Tibial nerve (tissue), 3 donors: Measurements from ENCODE around the gene RXRB.

ENCODE experiments used
- POLR2A ChIP-seq, 2 donors: fragments of 450-650 bp; IDR thresholded peaks; one replicate each; pipeline ENCODE4 v1.6.1; 2017; ENCODE audit warnings: antibody characterized with exemption in 2 of 2, mild to moderate bottlenecking in 2 of 2, moderate library complexity in 2 of 2
- TF ChIP-seq, protein P1 (sequence below), 5 experiments: fragments of 200-600 bp in 3 of 5; fragments of 450-650 bp in 2 of 5; sonication (generic) in 3 of 5; IDR thresholded peaks; one replicate each; pipeline ENCODE4 v1.5.1; 2016 to 2019; ENCODE audit warnings: antibody characterized with exemption in 5 of 5, mild to moderate bottlenecking in 3 of 5, moderate library complexity in 2 of 5

DNA sequence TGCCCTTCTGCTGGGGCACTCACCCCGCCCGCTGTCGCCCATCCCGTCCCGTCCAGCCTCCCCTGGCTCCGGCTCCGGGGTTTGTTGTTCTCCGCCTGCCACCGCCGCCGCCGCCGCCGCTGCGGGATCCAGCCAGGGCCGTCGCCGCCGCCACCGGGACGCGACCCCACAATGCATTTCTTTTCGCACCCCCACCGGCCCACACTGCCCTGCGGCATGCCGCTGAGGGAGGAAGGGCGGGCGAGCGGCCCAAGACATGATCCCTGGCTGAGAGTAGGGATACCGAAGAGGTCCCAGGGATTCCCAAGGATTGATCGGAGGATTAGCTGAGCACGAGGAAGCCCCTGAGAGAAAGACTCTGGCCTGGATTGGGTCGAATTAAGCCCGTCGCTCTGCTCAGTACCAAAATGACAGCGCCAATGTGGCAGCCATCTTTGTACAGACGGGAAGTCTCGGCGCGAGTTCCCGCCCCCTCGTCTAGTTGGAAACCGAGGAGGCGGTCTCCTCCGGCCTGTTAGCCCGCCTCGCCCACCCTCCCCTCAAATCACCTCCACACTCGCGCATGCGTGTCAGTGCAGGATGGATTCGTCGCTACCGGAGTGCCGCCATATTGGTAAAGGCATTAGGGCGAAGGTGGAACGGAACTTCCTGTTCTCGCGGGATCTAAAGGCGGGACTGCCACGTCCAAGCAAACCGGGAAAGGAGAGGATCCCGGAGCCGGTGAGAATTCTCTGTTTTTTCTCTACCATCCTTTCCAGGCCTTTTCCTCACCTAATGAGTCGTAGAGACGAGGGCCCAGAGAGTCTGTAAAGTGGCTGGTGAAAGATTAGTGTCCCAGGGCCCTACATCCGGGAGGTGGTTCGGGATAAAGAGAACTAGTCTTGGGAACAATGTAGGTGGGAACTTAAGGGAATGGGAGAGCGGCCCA is at the start of gene RXRB, which contains the start of gene SLC39A7:
- TF ChIP-seq POLR2A (IDR thresholded peaks at IDR 0.05): peak; percentile 39 to 60
- TF ChIP-seq, protein P1, sequence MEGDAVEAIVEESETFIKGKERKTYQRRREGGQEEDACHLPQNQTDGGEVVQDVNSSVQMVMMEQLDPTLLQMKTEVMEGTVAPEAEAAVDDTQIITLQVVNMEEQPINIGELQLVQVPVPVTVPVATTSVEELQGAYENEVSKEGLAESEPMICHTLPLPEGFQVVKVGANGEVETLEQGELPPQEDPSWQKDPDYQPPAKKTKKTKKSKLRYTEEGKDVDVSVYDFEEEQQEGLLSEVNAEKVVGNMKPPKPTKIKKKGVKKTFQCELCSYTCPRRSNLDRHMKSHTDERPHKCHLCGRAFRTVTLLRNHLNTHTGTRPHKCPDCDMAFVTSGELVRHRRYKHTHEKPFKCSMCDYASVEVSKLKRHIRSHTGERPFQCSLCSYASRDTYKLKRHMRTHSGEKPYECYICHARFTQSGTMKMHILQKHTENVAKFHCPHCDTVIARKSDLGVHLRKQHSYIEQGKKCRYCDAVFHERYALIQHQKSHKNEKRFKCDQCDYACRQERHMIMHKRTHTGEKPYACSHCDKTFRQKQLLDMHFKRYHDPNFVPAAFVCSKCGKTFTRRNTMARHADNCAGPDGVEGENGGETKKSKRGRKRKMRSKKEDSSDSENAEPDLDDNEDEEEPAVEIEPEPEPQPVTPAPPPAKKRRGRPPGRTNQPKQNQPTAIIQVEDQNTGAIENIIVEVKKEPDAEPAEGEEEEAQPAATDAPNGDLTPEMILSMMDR (IDR thresholded peaks at IDR 0.05): peak in 1 of 5 experiments; percentile 18
